Fibroblast of lung (primary cell): Measurements from ENCODE around the gene HAPSTR1.
A peak's percentile ranks its signal among the peaks of the same experiment; 100 is the strongest.

Experiments
- CTCF ChIP-seq, 2 donors: IDR thresholded peaks in 1 of 2; conservative IDR thresholded peaks in 1 of 2; 1 replicate in 1 of 2; 2 replicates in 1 of 2; pipeline ENCODE4 v1.5.1; 2011 to 2012; ENCODE audit warnings: low read length in 2 of 2, control low read depth in 1 of 2, inconsistent platforms in 1 of 2, low read depth in 1 of 2, mild to moderate bottlenecking in 1 of 2
- EZH2 ChIP-seq: IDR thresholded peaks from 2 replicates; pipeline ENCODE4 v1.5.1; 2012; ENCODE audit warnings: low read length, control low read depth, mild to moderate bottlenecking; ENCODE audit errors: missing control alignments

DNA sequence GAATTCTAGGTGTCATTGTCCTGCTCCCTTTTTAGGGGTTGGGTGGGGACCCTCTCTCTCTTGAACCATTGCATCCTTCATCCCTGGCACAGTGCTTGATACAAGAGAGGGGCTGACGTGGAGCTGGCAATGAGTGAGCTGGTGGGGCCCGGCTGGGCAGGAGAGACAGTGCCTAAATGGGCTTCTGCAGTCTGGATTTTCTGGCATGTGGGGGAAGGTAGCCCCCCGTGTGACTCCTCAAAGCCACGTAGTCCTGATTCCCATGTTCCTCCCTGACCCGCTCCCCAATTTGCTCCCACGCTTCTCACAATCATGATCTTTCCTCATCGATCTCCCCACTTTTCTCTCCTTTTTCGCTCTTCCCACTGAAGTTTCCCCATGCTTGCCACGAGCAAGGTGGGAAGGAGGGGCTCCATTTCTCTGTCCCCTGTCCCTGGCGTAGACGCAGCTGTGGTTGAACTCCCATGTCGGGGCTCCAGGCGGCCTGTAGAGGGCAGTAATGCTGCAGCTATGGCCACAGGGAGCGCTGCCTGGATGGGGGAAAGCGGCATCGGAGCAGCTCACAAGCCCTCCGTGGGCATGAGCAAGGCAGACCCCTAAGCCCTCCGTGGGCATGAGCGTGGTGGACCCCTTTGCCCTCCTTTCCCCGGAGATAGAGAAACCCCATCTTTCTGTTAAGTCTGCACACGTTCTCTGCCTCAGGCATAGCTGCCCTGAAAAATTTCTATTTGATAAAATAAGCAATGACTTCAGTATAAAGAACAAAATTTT, 47.5 kb downstream of the HAPSTR1 start:
- peak; percentile 94 to 96 for TF ChIP-seq CTCF (conservative IDR thresholded peaks at IDR 0.05 in 1 of 2, IDR thresholded peaks at IDR 0.05 in 1 of 2; ENCODE audit: low read depth in 1 of 2, low read length in 2 of 2)
- TF ChIP-seq EZH2, result no peak
